HepG2 (cell line): ENCODE measurements around the gene MICAL3. TPM values are rescaled to one million over a fixed set of nuclear protein-coding genes. Genes with fewer than 3 reads are reported as not detected.

Source experiments
- GFI1 ChIP-seq: sonication (generic); formaldehyde crosslinking; IDR thresholded peaks from 2 replicates; pipeline ENCODE4 v1.5.0; 2020; ENCODE audit warnings: missing genetic modification reagents, mild to moderate bottlenecking, borderline replicate concordance
- HOXD1 ChIP-seq: sonication (generic); formaldehyde crosslinking; IDR thresholded peaks from 2 replicates; pipeline ENCODE4 v1.5.0; 2020; ENCODE audit warnings: missing genetic modification reagents
- SIN3A ChIP-seq: IDR thresholded peaks from 2 replicates; pipeline ENCODE4 v1.6.1; 2011; ENCODE audit warnings: low read depth, mild to moderate bottlenecking, control low read depth, low read length, borderline replicate concordance
- ZKSCAN8 ChIP-seq: IDR thresholded peaks from 2 replicates; pipeline ENCODE4 v1.6.1; 2016; ENCODE audit warnings: borderline replicate concordance, missing genetic modification reagents, missing compliant biosample characterization
- ZNF138 ChIP-seq: sonication (generic); formaldehyde crosslinking; IDR thresholded peaks from 2 replicates; pipeline ENCODE4 v1.5.0; 2020; ENCODE audit warnings: mild to moderate bottlenecking, low read depth, missing genetic modification reagents
- ZNF292 ChIP-seq: sonication (generic); formaldehyde crosslinking; IDR thresholded peaks from 2 replicates; pipeline ENCODE4 v1.8.1; 2022; ENCODE audit warnings: mild to moderate bottlenecking, low read depth, missing genetic modification reagents, borderline replicate concordance
- ZNF75D ChIP-seq: sonication (generic); formaldehyde crosslinking; IDR thresholded peaks from 2 replicates; pipeline ENCODE4 v1.8.1; 2023; ENCODE audit warnings: missing genetic modification reagents, mild to moderate bottlenecking, borderline replicate concordance
- ZNF782 ChIP-seq: sonication (generic); formaldehyde crosslinking; IDR thresholded peaks from 2 replicates; pipeline ENCODE4 v1.4.0; 2020; ENCODE audit warnings: missing genetic modification reagents, mild to moderate bottlenecking, borderline replicate concordance
- polyA plus RNA-seq, 8 experiments: library from polyadenylated mRNA; depleted of rRNA in 3 of 8; stranded (reverse) in 7 of 8; unstranded in 1 of 8; fragments of >200 nt; fragmentation: Illumina TruSeq in 4 of 8; extraction: Trizol in 4 of 8; gene quantifications; 2 replicates each; pipeline versions ENCODE4 v1.2.1 to v1.2.3, GENCODE V29; 2011 to 2016; ENCODE audit warnings: low read depth in 4 of 8, missing spikeins in 1 of 8, mixed read lengths in 1 of 8; ENCODE audit not compliant: insufficient read depth in 1 of 8
- total RNA-seq, 5 experiments: library from RNA; depleted of rRNA; stranded (reverse); fragments of >200 nt; fragmentation: Illumina TruSeq; extraction: Trizol; gene quantifications; 2 replicates each; pipeline ENCODE4 v1.2.3, GENCODE V29; 2016; ENCODE audit warnings: low read depth in 1 of 5
- TF ChIP-seq, protein P1 (sequence below): sonication (generic); formaldehyde crosslinking; IDR thresholded peaks from 2 replicates; pipeline ENCODE4 v1.4.0; 2020; ENCODE audit warnings: missing genetic modification reagents, low read depth, mild to moderate bottlenecking, borderline replicate concordance
- TF ChIP-seq, protein P2 (sequence below): fragments of 450-650 bp; IDR thresholded peaks from 2 replicates; pipeline ENCODE4 v1.6.1; 2016
- TF ChIP-seq, protein P3 (sequence below): sonication (generic); formaldehyde crosslinking; IDR thresholded peaks from 2 replicates; pipeline ENCODE4 v1.9.0; 2022; ENCODE audit warnings: missing genetic modification reagents, mild to moderate bottlenecking, borderline replicate concordance
- TF ChIP-seq, protein P4 (sequence below): sonication (generic); formaldehyde crosslinking; IDR thresholded peaks from 2 replicates; pipeline ENCODE4 v1.5.1; 2020; ENCODE audit warnings: mild to moderate bottlenecking, missing genetic modification reagents, moderate library complexity
- TF ChIP-seq, protein P5 (sequence below): sonication (generic); formaldehyde crosslinking; IDR thresholded peaks from 2 replicates; pipeline ENCODE4 v1.4.0; 2020; ENCODE audit warnings: missing genetic modification reagents
- TF ChIP-seq, protein P6 (sequence below): sonication (generic); formaldehyde crosslinking; IDR thresholded peaks from 2 replicates; pipeline ENCODE4 v1.5.0; 2020; ENCODE audit warnings: missing genetic modification reagents
- TF ChIP-seq, protein P7 (sequence below): sonication (generic); formaldehyde crosslinking; IDR thresholded peaks from 2 replicates; pipeline ENCODE4 v1.4.0; 2020; ENCODE audit warnings: mild to moderate bottlenecking, missing genetic modification reagents

Gene MICAL3
- total and polyA plus RNA-seq, 2 of the 13 experiments (the other 11 are each of a cell fraction or from before 2014, with no cell fraction given), result 5.3 to 12.5 TPM

DNA sequence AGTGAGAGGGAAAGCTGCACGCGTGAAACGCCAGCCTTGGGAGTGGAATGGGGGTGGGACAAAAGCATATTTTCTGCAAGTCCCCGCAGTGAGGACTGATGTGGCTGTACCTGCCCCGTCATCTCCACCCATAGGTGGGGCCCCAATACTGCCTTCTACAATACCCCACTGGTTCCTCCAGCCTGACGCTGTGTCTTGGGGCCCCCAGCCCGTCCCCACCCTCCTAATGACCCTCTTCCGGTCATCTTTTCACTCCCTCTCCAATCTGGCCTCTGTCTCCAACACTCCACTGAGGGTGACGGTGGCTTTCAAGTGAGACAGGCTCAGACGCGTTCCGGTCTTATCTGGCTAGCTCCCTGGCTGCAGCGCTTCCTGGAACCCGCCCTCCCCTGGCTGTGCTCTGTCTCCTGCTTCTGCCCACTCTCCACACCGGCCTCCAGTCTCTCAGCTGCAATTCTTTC, 104.2 kb downstream of the MICAL3 start (continued):
- TF ChIP-seq, protein P1, sequence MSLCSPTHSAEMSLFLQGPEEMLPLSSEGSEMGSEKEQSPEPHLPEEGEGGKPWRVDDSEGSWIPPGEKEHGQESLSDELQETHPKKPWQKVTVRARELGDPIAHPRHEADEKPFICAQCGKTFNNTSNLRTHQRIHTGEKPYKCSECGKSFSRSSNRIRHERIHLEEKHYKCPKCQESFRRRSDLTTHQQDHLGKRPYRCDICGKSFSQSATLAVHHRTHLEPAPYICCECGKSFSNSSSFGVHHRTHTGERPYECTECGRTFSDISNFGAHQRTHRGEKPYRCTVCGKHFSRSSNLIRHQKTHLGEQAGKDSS (CRISPR knock-in tag), result no peak
- TF ChIP-seq ZKSCAN8 (CRISPR knock-in tag) (no peak), ZNF75D (CRISPR knock-in tag) (no peak), SIN3A (no peak), ZNF292 (CRISPR knock-in tag) (peak; percentile 82; the same call in 1 of the 2 replicates), GFI1 (CRISPR knock-in tag) (peak; percentile 48; the same call in 1 of the 2 replicates), HOXD1 (CRISPR knock-in tag) (no peak), ZNF138 (CRISPR knock-in tag) (no peak), ZNF782 (no peak)
- TF ChIP-seq, protein P2, sequence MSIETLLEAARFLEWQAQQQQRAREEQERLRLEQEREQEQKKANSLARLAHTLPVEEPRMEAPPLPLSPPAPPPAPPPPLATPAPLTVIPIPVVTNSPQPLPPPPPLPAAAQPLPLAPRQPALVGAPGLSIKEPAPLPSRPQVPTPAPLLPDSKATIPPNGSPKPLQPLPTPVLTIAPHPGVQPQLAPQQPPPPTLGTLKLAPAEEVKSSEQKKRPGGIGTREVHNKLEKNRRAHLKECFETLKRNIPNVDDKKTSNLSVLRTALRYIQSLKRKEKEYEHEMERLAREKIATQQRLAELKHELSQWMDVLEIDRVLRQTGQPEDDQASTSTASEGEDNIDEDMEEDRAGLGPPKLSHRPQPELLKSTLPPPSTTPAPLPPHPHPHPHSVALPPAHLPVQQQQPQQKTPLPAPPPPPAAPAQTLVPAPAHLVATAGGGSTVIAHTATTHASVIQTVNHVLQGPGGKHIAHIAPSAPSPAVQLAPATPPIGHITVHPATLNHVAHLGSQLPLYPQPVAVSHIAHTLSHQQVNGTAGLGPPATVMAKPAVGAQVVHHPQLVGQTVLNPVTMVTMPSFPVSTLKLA, result no peak
- TF ChIP-seq, protein P3, sequence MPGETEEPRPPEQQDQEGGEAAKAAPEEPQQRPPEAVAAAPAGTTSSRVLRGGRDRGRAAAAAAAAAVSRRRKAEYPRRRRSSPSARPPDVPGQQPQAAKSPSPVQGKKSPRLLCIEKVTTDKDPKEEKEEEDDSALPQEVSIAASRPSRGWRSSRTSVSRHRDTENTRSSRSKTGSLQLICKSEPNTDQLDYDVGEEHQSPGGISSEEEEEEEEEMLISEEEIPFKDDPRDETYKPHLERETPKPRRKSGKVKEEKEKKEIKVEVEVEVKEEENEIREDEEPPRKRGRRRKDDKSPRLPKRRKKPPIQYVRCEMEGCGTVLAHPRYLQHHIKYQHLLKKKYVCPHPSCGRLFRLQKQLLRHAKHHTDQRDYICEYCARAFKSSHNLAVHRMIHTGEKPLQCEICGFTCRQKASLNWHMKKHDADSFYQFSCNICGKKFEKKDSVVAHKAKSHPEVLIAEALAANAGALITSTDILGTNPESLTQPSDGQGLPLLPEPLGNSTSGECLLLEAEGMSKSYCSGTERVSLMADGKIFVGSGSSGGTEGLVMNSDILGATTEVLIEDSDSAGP, result peak; percentile 43; the same call in 1 of the 2 replicates
- TF ChIP-seq, protein P4, sequence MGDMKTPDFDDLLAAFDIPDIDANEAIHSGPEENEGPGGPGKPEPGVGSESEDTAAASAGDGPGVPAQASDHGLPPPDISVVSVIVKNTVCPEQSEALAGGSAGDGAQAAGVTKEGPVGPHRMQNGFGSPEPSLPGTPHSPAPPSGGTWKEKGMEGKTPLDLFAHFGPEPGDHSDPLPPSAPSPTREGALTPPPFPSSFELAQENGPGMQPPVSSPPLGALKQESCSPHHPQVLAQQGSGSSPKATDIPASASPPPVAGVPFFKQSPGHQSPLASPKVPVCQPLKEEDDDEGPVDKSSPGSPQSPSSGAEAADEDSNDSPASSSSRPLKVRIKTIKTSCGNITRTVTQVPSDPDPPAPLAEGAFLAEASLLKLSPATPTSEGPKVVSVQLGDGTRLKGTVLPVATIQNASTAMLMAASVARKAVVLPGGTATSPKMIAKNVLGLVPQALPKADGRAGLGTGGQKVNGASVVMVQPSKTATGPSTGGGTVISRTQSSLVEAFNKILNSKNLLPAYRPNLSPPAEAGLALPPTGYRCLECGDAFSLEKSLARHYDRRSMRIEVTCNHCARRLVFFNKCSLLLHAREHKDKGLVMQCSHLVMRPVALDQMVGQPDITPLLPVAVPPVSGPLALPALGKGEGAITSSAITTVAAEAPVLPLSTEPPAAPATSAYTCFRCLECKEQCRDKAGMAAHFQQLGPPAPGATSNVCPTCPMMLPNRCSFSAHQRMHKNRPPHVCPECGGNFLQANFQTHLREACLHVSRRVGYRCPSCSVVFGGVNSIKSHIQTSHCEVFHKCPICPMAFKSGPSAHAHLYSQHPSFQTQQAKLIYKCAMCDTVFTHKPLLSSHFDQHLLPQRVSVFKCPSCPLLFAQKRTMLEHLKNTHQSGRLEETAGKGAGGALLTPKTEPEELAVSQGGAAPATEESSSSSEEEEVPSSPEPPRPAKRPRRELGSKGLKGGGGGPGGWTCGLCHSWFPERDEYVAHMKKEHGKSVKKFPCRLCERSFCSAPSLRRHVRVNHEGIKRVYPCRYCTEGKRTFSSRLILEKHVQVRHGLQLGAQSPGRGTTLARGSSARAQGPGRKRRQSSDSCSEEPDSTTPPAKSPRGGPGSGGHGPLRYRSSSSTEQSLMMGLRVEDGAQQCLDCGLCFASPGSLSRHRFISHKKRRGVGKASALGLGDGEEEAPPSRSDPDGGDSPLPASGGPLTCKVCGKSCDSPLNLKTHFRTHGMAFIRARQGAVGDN (CRISPR knock-in tag), result peak; percentile 63
- TF ChIP-seq, protein P5, sequence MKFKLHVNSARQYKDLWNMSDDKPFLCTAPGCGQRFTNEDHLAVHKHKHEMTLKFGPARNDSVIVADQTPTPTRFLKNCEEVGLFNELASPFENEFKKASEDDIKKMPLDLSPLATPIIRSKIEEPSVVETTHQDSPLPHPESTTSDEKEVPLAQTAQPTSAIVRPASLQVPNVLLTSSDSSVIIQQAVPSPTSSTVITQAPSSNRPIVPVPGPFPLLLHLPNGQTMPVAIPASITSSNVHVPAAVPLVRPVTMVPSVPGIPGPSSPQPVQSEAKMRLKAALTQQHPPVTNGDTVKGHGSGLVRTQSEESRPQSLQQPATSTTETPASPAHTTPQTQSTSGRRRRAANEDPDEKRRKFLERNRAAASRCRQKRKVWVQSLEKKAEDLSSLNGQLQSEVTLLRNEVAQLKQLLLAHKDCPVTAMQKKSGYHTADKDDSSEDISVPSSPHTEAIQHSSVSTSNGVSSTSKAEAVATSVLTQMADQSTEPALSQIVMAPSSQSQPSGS (CRISPR knock-in tag), result no peak
- TF ChIP-seq, protein P6, sequence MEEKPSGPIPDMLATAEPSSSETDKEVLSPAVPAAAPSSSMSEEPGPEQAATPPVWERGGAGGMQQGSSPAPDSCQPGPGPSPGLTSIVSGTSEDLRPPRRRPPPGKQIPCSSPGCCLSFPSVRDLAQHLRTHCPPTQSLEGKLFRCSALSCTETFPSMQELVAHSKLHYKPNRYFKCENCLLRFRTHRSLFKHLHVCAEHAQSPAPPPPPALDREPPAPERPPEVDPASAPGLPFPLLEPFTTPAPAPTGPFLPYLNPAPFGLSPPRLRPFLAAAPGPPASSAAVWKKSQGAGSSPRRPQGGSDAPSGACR, result no peak
- TF ChIP-seq, protein P7, sequence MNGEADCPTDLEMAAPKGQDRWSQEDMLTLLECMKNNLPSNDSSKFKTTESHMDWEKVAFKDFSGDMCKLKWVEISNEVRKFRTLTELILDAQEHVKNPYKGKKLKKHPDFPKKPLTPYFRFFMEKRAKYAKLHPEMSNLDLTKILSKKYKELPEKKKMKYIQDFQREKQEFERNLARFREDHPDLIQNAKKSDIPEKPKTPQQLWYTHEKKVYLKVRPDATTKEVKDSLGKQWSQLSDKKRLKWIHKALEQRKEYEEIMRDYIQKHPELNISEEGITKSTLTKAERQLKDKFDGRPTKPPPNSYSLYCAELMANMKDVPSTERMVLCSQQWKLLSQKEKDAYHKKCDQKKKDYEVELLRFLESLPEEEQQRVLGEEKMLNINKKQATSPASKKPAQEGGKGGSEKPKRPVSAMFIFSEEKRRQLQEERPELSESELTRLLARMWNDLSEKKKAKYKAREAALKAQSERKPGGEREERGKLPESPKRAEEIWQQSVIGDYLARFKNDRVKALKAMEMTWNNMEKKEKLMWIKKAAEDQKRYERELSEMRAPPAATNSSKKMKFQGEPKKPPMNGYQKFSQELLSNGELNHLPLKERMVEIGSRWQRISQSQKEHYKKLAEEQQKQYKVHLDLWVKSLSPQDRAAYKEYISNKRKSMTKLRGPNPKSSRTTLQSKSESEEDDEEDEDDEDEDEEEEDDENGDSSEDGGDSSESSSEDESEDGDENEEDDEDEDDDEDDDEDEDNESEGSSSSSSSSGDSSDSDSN, result 0 out of 2 replicates have a peak, but pooled peaks have one; percentile 32
